ENCODE measurements around the gene CAMTA1.

DNA sequence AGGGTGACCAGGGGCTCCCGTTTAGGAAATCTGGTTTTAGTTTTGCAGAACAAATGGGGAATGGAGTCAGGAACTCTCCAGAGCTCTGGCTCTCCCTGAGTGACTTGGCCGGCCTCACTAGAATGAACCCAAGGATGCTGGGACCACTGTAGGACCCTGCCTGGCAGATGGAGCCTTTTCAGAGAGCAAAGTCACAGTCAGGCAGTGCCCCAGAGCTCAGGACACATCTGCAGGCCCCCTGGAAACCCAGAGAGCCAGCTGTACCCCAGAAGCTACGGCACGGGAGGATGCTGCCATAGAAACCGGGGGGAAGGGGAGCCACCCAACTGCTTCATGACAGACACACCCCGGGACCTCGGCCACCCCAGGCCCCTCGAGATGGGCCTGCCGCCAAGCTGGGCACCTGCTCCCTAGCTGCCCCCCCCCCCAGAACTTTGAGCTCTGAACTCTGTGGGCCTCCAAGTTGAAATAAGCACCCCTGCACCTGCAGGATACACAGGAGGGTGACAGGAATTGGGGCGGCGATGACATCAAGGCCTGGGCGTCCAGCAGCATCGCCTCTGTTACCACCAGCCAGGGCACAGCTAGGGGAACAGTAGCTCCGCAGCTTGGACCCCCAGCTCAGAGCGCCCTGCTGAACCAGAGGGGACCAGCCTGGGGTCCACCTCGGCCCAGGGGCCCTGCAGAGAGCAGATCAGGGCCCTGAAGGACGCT is 894.1 kb downstream of the CAMTA1 start:
- TF ChIP-seq, protein P1, sequence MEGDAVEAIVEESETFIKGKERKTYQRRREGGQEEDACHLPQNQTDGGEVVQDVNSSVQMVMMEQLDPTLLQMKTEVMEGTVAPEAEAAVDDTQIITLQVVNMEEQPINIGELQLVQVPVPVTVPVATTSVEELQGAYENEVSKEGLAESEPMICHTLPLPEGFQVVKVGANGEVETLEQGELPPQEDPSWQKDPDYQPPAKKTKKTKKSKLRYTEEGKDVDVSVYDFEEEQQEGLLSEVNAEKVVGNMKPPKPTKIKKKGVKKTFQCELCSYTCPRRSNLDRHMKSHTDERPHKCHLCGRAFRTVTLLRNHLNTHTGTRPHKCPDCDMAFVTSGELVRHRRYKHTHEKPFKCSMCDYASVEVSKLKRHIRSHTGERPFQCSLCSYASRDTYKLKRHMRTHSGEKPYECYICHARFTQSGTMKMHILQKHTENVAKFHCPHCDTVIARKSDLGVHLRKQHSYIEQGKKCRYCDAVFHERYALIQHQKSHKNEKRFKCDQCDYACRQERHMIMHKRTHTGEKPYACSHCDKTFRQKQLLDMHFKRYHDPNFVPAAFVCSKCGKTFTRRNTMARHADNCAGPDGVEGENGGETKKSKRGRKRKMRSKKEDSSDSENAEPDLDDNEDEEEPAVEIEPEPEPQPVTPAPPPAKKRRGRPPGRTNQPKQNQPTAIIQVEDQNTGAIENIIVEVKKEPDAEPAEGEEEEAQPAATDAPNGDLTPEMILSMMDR (optimal IDR thresholded peaks at IDR 0.05 in 1 of 3, IDR thresholded peaks at IDR 0.05 in 1 of 3, conservative IDR thresholded peaks at IDR 0.05 in 1 of 3; ENCODE audit: extremely low read depth in 1 of 3, insufficient read depth in 2 of 3, low read length in 3 of 3): no peak
- TF ChIP-seq EZH2 (IDR thresholded peaks at IDR 0.05; ENCODE audit: low read length): no peak

Data from keratinocyte (primary cell).